Endothelial cell of umbilical vein (primary cell): ENCODE results near the gene SEMA6A.

Experiments
- MYC ChIP-seq: IDR thresholded peaks from one replicate; pipeline ENCODE4 v1.6.1; 2011; ENCODE audit warnings: mild to moderate bottlenecking, low read depth, low read length
- POLR2AphosphoS5 ChIP-seq: IDR thresholded peaks from 2 replicates; pipeline ENCODE4 v1.6.1; 2012; ENCODE audit warnings: low read depth, mild to moderate bottlenecking, control low read depth, low read length, moderate library complexity; ENCODE audit not compliant: insufficient read depth

DNA sequence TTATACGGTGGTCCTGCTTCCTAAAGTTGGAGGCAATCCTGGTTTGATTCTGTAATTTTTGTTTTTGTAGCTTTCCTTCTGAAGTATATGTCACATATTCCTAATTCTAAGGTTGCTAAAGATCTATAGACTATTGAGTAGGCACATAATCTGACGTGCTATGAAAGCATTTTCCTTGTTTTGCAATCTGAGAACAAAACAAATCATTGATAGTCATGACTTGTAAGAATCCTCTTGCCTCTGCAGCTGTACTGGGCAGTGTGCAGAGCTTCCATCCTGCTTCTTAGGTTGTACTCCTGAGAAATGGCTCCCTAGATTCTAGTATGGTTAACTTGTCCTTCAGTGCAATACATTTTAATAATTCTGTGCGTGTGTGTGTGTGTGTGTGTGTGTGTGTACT is 35.4 kb downstream of the SEMA6A start:
- no peak for TF ChIP-seq MYC
- TF ChIP-seq POLR2AphosphoS5 = no peak
